Islet of Langerhans (tissue), 1 donor: ENCODE measurements around the gene GPR18.
"Not testable (repeated sequence)": the region's sequence is repeated elsewhere in the genome, so short reads cannot be mapped to it uniquely, and the experiment has no call there.

ENCODE experiments used
- FAIRE-seq: peaks from one replicate; lab custom pipeline; 2011; peaks lifted over from hg19 to GRCh38; lab: Jason Lieb, UNC

The GPR18 gene

DNA sequence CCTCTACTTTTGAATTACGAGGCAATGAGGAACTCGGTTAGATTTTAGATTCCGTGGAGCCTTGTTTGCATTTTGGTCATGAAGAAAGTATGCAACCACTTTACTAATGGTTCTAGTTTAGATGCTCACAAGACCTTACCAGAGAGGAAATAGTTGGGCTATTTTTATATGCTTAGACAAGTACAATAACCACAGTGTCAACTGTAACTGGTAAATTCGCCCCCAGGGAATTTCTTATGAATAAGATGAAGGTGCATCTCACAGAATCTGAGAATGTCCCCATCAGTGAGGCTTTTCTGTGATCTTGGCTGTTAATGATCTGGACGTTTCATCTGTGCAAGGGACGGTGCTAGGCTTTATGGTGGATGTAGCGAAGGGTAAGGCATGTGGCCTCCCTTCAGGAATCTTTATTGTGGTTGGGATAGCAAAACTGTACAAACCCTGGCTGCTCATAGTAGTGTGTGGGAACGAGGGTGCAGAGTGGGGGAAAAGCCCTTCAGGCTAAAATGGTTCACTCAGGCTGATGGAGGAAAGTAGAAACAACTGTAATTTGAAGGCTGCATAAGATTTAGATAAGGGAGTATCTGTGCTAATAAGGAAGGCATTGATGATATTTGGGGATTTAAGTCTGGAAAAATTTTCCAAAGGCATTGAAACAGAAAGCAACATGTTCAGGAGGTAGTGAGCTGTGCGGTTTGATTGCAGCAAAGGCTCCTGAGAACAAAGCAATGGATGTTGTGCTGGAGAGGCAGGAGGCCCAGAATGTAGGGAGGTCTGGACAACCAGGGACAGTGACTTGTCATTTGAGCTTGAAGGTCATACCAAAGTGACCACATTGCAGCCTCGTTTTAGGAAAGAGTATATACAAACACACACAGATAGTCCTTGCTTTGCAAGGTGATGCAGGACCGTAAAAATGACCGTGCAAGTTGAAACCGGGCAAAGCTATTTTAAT lies 29.2 kb downstream of the GPR18 start:
- no peak for FAIRE-seq

DNA sequence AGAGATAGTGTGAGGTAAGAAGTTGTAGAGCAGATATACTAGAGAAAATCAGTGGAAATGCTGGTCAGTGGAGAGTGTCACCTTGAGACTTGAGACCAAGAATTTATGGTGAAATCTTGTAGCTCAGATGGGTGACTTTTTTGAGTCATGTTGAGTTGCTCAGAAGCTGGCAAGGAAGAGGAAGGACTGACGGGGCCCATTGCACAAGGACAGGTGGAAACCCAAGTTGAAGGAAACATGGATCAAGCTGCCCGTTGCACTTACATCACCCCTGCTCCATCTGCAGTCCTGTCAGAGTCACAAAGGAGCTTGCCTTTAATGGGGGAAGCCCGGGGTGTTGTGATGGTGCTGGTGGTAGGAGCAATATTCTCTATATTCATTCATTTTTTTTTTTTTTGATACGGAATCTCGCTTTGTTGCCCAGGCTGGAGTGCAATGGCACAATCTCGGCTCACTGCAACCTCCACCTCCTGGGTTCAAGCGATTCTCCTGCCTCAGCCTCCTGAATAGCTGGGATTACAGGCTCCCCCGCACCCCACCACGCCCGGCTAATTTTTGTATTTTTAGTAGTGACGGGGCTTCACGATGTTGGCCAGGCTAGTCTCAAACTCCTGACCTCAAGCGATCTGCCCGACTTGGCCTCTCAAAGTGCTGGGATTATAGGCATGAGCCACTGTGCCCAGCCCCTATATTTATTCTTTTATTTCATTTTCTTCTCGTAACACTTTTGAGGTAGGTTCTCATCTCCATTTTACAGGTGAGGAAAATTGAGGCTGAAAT lies 30.1 kb downstream of the GPR18 start:
- FAIRE-seq: no peak

DNA sequence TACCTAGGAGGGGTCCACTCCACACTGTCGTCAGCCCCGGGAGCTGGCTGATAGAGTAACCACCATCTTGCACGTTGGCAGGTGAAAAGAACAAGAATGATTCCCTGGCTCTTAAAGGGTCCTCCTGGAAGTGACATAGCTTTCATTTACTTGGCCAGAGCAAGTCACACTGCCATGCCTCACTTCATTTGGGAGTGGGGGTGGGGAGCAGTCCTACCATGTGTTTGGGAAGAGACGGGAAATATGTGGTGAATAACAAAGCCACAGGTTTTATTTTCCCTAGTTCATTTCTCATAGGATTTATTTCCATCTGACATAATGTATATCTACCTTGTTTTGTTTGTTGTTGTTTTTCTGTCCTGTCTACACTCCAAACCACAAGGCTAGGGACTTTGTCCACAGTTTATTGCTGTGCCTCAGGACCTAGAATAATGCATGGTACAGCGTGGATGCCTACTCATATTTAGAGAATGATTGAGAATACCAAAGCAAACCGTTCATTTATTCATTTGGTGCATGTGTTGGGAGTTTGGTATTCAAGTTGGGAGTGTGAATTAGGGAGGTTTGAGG lies 30.8 kb downstream of the GPR18 start:
- no peak for FAIRE-seq

DNA sequence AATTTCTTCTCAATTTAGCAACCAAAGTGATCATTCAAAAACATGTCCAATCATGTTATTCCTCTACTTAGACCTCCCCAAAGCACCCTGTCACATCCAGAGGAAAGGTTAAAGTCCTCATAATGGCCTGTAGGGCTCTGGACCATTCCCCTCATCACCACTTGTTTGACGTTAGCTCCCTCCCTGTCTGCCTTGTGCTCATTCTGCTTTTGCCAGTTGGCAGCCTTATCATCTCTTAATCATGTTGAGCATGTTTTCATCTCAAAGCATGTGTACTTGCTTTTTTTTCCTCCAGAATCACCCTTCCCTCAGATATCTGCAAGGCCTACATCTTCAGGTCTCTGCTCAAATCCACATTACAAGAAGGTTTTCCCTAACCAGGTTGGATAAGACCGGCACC lies 31.7 kb downstream of the GPR18 start:
- no peak for FAIRE-seq

DNA sequence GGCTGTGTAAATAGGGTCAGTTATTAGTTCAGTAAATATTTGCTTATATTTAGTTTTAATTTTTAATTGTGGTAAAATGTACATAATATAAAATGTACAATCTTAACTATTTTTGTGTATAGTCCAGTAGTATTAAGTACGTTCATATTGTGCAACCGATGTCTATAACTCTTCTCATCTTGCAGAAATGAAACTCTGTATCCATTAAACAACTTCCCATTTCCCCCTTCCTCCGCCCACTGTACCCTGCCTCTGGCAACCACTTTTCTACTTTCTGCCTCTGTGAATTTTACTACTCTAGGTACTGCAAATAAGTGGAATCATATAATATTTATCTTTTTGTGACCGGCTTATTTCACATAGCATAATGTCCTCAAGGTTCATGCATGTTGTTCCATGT lies 33.1 kb downstream of the GPR18 start:
- no peak for FAIRE-seq

DNA sequence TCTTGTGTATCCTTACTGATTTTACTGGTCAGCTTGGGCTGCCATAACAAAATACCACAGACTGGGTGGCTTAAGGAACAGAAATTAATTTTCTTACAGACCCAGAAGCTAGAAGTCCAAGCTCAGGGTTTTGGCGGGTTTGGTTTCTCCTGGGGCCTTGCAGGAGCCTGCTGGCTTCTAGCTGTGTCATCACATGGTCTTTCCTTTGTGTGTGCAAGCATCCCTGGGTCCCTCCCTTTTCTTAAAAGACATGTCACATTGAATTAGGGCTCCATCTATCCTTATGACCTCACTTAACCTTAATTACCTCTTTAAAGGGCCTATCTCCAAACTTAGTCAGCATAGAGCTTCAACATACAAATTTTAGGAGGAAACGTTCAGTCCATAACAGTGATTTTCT lies 34.2 kb downstream of the GPR18 start:
- FAIRE-seq: no peak

DNA sequence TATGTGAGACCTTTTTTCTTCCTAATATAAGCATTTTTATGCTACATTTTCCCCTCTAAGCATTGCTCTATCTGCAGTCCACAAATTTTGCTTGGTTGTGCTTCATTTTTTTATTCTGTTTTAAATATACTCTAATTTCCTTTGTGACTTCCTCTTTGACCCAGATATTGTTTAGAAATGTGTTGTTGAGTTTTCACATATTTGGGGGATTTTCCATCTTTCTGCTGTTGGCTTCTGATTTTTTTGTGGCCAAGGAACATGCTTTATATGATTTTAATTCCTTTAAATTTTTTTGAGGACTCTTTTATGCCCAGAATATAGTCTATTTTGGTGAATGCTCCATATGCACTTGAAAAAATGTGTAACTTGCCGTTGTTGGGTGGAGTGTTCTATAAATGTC lies 34.6 kb downstream of the GPR18 start:
- no peak for FAIRE-seq

DNA sequence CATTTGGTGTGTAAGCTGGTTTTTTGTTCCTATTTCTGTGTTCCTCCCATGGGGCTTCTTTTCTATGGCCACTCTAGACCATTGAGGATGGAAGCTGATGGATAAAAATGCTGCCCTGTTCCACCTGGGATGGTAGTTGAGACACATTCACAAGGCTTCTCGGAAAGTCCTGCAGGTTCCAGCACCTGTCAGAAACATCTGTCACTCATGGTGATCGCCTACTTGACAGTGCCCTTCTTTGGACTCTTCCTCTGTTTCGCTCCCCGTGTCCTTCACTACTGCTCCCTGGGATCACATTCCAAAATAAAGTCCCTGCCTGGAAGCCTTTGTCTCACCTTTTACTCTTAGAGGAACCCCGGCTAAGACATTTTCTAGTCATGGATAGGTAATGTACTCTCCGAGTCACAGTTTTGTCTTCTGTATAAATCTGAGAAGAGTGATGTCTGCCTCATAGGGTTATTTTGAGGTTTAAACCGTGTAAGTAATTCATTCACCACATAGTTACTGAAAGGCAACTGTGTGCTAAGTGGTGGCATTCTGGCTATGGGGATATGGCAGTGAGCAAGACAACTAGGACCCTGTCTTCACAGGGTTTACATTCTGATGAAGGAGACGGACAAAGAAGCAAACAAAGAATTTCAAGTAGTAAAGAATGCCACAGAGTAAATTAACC lies 36.5 kb downstream of the GPR18 start:
- no peak for FAIRE-seq

DNA sequence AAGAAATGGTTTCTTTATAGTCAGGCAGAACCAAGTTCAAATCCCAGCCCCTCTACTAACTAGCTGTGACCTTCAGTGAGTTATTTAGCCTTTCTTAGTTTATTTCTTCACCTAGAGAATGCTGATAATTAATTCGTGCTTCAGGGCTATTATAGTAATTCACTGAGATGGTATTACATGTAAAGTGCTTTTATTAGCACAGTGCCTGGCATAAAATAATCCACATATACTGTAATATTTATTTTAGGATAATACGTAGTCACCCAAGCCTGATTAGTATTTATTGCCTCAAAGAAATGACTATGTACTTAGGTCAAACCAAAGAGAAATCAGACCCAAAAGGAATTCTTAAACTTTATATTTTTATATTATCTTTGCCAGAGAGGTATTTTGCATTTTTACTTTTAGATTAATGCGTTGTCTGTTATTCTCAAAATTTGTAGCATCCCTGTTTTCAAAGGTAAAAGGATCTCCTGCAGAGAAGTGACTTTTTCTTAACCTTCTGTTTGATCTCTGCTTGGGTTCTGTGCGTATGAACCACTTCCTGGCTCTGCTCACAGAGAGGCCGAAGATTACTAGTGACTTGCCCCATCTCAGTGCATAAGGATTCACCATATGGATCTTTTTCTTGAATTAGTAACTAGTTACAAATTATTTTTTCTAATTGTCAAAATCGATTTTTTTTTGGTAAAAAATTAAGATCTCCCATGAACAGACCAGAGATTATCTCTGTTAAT lies 37.8 kb downstream of the GPR18 start:
- FAIRE-seq: no peak

DNA sequence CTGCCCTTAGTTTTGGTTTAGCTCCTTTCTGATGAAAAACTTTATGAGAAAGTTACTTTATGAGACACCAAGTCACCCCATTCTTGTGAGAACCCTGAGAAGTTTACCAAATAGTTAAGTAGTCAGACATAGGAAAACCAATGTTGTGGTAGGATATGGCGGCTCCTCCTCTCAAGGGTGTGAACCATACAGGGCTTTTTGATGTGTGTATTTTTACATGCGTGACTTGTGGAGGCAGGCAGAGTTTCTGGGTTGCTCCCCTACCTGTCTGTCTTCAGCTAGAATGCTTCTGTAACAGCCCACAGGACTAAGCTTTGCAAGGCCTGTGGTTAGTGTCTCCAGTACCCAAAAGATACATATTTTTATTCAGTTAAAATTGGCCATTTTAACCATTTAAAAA lies 39.2 kb downstream of the GPR18 start:
- no peak for FAIRE-seq

DNA sequence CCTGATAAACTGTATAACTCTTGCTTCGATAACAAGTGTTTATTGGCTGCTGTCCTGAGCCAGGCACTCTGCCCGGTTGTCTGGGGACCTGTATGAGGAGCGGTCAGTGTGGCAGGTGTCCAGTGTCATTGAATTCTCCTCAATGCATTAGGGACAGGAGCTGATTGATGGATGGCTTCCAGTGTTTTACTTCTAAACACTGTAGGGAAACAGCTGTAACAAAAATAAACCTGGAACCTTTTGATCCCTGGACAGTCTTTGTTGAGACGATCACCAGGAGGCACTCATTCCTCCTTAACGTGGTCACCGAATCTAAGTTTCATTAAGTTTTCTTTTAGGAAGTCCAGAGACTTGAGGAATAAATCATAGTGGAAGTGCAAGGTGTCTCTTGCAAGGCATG lies 39.6 kb downstream of the GPR18 start:
- FAIRE-seq: peak; percentile 9

DNA sequence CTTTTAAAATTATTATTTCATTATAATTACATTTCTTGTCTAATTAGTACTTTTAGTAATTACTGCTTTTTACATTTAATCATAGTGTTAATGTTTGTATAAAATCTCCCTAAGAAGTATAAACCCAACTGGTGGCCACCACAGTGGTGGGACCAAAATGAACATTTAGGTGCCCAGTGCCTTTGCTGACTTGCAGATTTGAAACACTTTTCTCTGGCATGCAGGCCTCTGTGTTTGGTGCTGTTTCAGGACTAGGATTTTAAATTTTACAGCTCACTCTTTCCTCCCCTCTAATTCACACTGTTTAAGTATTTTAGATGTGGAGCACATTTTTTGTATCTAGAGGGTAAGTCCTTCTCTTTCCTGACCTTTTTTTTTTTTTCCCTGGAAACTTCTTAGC lies 40.1 kb downstream of the GPR18 start:
- FAIRE-seq: no peak

DNA sequence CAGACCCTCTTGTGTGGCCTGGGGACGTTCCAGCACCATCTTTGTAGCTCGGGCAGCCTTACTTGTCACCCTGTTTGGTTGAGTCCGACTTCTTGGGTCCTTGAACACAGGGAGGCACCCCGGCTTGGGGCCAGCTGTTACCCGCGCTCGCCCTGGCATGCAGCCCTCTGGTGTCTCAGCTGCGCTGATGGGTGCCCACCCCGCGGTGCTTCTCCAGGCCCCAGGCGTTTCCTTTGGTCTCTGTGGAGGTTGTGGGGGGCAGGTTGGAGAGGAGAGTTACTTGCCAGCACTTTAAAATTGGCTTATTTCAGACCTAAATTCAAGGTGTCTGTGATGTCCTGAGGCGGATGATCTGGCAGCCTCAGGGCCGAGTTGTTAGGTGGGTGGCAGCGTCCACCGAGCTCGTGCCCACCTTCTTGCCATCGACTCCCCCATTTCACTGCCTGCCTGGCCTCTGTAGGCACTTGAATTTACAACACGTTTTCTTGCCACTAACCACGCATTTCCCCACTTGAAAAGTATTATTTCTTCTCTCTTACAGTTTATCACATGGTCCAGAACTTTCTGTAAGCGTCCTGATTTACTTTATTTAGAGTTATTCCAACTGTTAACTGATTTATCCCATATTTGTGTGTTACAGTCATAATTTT lies 40.6 kb downstream of the GPR18 start:
- no peak for FAIRE-seq

DNA sequence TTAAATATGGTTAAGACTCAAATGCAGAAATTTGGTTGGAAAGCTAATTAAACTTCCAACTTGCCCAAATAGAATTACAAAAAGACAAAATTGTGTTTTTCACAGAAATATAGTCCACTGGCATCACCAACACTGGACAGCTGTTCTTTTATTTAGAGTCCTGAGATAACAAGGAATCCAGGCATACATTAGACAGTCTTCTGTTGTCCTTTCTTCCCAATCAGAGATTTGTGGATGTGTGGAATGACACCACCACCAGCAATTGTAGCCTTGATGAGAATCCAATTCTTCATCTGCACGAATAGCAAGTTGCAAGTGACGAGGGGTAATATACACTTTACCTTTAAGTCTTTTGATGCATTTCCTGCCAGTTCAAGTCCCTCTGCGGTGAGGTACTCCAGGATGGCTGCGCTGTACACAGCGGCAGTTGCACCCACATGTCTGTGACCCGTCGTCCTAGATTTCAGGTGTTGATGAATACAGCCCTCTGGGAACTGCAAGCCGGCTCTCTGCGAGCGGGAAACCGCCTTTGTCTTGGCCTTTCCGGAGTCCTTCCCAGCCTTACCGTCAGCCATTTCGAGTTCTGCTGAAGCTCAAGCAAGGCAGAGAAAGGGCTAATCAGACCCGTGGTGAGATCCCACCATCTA lies 42.9 kb downstream of the GPR18 start:
- FAIRE-seq: no peak

DNA sequence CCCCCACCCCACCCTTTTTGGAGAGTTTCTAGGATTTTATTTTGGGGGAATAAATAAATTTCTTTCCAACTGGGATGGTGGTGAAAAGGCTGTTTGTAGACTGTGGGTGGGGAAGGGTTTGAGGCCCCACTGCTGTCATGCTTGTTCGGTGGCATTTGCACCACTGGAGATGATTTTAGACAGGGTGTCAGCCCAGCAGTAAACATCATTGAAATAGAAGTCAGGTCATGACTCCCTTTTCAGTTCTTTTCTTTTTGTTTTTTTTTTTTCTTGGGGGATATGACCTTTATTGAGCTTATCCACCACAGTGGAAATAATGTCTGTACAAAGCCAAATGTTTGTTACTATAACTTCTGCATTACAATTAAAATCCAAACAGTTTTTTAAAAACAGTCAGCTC lies 43.4 kb downstream of the GPR18 start:
- FAIRE-seq: no peak

DNA sequence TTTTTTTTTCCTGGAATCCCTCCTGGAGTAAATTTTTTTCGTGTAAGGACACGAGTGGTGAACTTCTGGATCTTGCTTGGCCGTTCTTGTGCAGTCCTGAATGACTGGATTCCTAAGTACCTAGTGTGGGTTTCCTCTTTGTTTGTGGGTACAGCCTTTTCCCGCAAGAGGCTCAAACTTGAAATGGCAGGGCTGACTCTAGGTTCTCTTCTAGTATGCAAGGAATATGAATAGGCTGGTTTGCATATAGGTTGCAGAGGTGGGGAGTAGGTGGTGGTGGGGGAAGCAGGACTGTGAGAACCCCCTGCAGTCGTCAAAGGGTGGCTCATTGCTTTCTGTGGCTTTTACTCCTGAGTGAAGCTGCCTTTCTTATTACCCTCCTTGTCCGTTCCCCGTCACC lies 43.9 kb downstream of the GPR18 start:
- no peak for FAIRE-seq

DNA sequence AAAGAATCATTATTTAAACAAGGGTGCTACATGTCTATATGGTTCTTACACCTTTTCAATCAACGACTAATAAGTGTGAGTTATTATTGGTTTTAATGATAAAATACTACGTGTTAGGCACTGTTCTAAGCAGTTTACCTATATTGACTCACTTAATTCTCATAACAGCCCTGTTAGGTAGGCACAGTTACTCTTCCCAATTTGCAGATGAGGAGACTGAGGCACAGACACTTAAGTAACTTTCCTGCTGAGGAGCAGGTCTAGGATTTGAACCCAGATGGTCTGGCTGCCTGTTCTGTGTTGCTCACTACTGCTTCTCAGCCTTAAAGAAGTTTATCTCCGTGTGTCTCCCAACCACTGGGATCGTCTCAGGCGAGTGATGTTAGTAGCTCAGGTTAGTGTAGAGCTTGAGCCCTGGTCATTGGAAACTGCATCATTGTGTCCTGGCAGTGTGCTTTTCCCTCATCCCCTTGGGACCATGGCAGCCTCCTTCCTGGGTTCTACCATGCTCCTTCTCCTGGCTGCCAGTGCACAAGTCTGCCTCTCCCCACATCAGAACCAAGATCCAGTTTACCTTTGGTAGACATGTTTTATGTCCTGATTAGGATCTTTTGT lies 46.7 kb downstream of the GPR18 start:
- no peak for FAIRE-seq

DNA sequence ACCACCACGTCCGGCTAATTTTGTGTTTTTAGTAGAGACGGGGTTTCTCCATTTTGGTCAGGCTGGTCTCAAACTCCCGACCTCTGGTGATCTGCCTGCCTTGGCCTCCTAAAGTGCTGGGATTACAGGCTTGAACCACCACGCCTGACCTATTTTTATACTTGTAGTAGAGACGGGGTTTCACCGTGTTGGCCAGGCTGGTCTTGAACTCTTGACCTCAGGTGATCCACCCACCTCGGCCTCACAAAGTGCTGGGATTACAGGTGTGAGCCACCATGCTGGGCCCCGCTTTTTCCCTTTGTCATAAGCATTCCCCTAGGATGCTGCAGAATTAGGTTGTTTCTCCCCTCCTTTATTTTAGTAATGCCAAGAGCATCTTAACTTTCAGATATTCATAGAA lies 47.6 kb downstream of the GPR18 start:
- not testable (repeated sequence) for FAIRE-seq

DNA sequence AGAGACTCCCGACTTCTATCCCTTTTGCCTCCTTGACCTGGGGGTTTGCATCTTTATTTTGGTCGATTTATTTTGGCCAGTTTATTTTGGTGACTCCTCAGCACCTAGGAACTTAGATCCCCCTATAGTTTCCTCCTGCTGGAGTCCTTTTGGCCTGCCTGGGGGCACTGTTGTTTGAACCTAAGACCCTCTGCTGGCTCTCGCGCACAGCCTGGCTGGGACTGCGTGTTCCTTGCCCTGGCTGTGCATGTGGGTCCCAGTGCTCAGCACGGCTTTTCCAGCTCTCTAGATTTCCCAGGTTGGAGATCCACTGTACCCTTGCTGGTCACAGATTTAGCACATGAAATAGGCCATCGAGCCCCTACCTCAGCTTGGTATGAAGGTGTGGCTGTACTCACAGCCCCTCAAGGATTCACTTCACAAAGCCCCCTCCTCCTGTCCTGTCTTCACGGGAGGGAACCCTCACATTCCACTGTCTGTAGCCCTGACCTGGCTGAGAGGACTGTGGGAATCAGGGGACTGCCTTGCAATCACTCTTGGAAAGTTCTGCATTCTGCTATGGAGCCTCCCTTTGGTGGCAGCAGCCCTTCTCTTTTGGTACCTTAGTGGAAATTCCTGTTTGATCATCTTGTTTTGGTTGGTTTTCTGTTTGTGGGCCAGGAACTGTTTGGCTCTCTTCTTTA lies 49.2 kb downstream of the GPR18 start:
- no peak for FAIRE-seq

DNA sequence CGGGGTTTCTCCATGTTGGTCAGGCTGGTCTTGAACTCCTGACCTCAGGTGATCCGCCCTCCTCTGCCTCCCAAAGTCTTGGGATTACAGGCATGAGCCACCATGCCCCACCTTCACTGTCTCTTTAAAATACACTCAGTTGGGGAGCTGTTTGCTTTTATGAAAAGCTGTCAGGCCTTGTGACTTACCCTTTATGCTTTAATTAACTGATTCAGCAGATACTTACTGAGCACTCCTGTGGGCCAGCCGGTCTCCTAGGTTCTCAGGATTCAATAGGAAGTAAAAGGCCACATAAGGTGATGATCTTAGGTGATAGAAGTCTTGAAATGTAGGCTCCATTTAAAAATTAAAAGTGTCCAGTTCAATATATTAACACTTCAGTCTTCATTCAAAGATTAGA lies 50.0 kb downstream of the GPR18 start:
- FAIRE-seq: peak; percentile 86
